HG02678 (cell line): ENCODE measurements around the gene RALGPS2.

Source experiments
- ATAC-seq: cut with Tn5 transposase; IDR thresholded peaks from one replicate; pipeline ENCODE4 v1.9.1; 2021; ENCODE audit warnings: mild to moderate bottlenecking, moderate library complexity; ENCODE audit not compliant: unreplicated experiment

The RALGPS2 gene

DNA sequence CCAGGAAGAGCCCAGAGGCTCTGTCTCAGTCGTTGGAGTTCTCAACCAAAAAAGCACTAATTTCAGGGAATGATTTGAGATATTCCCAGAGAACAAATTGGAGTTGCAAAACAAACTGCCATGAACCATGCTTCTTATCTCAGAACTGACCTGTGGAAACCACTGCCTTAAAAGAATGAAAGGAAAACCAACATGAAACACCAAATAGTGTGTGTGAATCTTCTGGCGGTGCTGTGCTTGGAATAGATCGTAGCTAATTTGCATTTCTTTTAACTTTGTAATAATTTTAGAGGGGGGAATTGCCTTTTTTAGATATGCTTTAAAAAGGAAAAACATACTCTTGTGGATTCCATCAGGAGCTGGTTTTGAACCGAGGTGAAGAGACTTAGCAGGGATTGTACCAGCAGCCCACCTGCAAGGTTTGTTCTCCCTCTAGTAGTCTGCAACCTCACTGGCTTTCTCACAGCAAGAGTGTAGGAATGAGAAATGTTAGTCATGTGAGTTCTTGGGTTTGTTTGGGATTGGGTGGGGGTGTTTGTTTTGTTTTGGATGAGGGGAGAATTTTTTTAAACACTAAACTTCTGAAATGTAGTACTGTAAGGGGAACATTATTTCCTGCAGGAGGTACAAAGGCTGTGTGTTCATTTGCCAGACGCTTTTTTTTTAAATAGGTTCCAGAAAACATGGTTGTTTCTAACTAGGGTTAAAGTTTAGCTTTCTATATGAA lies 191.6 kb downstream of the RALGPS2 start:
- no peak for ATAC-seq

GRCh38 chr1:178918308-178918707 lies 193.3 kb downstream of the RALGPS2 start:
- no peak for ATAC-seq

DNA sequence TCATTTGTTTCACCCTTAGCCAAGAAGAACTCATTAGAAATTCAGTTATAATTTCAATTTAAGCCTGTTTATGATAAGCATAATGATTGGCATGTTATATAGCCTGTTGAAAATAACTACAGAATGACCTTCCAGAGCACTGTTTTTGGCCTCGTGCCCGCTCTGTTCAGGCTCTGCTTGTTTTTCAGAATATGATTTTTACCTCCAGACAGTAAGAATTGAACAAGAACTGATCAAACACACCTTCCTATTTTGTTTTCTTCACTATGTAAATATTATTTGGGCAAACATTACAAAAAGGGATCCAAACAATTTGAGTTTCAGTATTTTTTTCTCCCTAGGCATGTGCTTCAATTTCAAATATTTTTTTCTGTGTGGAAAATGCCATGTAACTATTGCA lies 193.9 kb downstream of the RALGPS2 start:
- no peak for ATAC-seq

GRCh38 chr1:178919581-178919980 lies 194.5 kb downstream of the RALGPS2 start:
- ATAC-seq, result no peak

GRCh38 chr1:178921499-178921898 lies 196.5 kb downstream of the RALGPS2 start:
- ATAC-seq, result no peak

DNA sequence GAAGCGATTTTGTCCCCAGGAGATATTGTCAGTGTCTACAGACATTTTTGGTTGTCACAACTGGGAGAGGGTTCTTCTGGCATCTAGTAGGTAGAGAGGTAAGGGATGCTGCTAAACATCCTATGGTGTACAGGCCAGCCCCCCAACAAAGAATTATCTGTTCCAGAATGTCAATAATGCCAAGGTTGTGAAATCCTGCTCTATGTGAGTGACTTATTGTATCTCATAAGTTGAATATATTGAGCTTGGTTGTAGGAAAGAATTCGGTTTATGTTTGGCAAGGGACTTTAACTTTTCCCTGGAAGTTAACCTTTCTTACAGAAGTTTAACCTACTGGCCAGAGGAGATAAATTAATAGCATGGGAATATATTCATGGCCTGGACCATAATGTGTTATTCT lies 198.5 kb downstream of the RALGPS2 start:
- ATAC-seq, result no peak

DNA sequence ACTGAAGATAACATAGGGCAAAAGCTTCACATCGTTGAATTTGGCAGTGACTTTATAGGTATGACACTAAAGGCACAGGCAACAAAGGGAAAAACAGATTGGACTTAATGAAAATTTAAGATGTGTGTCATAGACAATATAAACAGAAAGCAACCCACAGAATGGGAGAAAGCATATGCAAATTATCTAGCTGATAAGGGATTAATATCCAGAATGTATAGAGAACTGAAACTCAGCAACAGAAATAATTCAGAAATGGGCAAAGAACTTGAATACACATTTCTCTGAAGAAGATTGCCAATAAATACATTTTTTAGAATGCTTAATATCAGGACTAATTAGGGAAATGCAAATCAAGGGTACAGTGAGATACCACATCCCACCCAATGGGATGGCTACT lies 201.0 kb downstream of the RALGPS2 start:
- ATAC-seq, result no peak

DNA sequence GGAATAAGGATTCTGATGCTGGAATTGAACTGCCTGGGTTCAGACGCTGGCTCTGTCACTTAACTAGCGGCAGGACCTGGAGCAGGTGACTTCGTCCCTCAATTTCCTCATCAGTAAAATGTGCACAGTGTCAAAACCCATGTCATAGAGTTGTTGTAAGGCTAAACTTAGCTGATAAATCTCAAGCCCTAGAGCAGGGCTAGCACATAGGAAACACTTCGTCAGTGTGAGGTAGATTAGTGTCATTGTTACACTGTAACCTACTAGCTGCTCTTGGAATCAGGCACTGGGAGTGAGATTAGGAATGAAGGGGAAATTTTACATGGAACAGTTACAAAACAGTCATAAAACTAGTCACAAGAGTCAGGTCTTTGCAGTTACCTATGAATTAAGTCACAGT lies 202.0 kb downstream of the RALGPS2 start:
- ATAC-seq, result no peak

GRCh38 chr1:178928041-178928440 lies 203.0 kb downstream of the RALGPS2 start:
- no peak for ATAC-seq

DNA sequence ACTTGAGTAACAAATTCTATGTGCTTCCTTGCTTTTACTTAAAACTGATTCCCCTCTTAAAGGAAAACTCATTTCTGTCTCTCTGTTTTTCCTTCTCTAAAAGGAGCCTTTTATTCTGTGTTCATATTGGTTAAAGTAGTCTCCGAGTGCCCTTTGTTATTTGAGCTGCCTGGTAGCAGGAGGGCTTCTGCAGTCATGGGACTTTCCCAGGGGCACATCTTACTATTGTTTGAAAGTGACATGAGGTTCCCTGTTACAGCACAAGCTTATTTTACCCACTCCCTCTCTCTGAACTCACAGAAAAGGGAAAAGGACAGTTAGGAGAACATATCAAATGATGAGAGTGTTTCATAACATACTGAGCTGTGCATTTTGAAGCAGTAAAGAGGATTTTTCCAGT lies 203.9 kb downstream of the RALGPS2 start:
- no peak for ATAC-seq

- no peak for ATAC-seq
Observed at GRCh38 chr1:178931858-178932551, 207.0 kb downstream of the RALGPS2 start.

GRCh38 chr1:178932552-178932906 lies 207.5 kb downstream of the RALGPS2 start:
- no peak for ATAC-seq

DNA sequence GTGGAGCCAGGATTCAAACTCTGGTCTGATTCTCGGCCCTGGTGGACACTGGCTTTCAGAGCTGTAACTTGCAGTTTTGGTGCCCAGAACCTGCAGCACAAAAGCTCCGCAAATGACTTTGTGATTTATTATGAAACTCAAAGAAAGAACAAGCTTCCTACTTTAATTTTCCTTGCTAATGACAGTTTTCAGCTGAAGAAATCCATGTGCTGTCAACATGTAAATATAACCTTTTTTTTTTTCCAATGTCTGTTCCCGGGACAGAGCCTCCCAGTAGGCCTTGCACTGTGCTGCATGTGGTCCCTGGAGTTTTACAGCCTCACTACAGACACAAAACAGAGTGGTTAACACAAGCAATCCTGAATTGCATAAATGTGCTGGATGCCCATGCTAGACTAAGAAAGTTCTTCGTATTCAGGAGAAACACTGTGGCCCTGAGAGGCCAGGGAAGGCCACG lies 208.1 kb downstream of the RALGPS2 start:
- ATAC-seq, result no peak

DNA sequence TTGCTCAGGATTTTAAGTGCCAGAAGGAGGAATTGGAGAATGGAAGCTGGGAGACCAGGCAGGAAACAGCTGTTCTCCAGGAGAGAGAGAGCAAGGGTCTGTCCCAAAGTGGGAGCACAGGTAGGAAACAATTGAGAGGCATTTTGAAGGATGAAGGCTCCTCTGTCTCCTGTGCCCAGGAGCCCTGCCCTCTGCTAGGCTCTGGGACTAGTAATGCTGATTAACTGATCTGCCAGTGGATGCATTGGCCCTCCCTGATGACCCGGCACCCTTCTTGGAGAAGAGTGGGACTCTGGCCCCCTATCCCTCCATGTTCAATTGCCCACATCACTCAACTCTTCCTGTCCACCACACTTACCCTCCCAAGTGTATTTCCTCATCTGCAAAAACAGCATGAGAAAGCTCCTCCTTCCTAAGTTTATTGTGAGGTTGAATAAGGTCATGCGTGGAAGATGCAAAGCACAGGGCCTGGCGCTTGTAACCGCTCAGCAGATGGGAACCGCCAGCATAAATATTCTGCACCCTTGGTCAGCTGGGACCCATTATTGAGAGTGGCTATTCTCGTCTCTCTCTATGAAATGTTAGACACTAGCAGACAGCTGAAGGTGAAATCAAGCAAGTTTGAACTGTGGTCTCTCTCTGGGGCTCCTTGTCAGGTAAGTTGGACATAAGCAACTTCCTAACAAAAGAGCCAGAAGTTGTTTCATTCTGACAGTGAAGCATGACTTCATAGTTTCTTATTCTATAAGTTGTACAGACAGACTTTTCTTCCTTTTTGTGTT lies 208.9 kb downstream of the RALGPS2 start:
- ATAC-seq, result no peak

GRCh38 chr1:178934546-178934945 lies 209.5 kb downstream of the RALGPS2 start:
- no peak for ATAC-seq

GRCh38 chr1:178935610-178936009 lies 210.6 kb downstream of the RALGPS2 start:
- ATAC-seq, result no peak

- ATAC-seq, result no peak
Observed at GRCh38 chr1:178937695-178938094, 212.7 kb downstream of the RALGPS2 start.

DNA sequence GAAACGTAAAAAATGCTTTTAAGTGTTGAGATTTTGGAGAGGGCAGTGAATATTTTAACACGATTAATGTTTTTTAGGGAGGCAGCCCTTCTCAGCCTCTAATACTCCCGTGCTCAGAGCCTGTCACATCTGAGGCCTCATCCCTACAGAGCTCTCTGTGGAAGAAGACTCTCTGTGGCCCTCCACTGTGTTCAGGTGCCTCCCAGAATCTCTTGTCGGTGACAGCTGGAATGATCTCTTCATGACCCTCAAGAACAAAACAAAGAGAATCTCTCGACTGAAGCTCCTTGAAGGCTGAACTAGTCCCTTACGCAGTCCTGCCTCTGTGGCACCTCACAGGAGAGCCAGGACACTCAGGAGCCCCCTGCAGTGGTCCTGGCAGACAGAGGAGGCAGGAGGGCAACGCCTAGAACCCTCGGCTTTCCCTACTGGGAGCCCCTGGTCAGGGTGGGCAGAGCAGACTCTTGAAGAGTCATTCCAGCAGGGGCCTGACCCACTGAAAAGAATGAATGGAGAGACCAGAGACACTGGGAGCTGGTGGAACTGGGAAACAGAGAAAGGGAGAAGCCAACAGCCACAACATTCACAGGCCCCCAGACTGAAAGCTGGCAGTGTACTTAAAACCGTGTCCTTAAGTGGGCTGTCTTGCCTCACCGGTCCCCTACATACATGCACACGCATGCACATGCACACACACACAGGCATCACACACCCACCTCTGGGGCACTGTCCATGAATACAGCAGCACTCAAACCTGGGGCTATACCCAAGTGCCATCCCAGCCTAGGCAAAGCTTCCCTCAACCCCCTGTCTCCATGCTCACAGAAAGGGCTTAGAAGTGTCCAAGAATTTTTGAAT lies 213.3 kb downstream of the RALGPS2 start:
- no peak for ATAC-seq

DNA sequence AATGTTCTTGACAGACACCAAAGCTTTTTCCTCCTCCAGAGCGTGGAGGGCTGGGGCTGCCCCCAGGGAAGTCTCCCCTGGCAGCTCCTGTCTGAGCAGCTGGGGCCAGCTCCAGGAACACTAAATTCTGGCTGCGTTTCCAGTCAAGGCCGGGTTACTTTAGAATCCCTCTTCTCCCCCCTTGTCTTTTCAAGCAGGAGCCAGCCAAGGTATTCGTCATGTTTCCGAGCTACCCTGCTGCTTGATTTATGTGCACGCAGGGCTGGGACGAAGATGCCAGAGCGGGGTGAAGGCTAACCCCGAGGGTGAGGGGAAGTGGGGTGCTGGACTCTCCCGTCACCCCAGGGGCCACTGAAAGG lies 213.9 kb downstream of the RALGPS2 start:
- no peak for ATAC-seq

DNA sequence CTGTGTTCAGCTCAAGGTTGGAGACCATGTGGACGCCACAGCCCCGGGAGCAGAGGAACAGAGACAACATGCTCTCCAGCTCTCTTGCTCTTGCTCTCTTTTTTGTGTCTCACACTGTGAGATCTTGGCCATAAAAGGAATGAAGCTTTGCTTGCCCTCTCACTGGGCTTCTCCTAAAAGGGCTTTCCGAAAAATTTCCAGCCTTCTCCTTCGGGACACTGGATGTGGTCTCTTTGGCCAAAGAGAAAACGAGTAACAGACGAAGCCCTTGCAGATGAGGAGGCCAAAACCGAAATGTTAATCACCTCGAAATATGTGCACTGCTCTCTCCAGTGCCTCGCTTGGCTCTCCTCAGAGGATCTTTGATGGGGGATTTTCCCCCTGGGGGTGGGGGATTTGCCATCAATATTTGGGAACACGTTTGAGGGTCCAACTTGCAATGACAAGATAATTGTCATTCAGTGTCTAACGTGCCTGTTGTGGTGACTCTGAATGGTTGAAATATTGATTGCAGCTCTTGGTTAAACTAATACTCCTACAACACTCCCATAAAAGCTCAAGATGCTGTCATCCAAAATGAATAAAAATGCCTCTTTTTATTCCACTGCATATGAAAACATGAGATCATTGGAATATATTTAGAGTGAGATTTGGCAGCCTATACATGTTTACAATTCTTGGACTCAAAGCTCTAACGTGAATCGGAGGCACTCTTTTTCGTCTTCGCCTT lies 214.5 kb downstream of the RALGPS2 start:
- ATAC-seq, result no peak
